Measurements from ENCODE around the gene WDR55. TPM values are rescaled to one million over a fixed set of nuclear protein-coding genes. Genes with fewer than 3 reads are reported as not detected.
A peak's percentile ranks its signal among the peaks of the same experiment; 100 is the strongest.

Gene WDR55
- total and polyA plus RNA-seq, 2 of the 13 experiments (the other 11 are each of a cell fraction or from before 2014, with no cell fraction given): 17.7 to 18.2 TPM

DNA sequence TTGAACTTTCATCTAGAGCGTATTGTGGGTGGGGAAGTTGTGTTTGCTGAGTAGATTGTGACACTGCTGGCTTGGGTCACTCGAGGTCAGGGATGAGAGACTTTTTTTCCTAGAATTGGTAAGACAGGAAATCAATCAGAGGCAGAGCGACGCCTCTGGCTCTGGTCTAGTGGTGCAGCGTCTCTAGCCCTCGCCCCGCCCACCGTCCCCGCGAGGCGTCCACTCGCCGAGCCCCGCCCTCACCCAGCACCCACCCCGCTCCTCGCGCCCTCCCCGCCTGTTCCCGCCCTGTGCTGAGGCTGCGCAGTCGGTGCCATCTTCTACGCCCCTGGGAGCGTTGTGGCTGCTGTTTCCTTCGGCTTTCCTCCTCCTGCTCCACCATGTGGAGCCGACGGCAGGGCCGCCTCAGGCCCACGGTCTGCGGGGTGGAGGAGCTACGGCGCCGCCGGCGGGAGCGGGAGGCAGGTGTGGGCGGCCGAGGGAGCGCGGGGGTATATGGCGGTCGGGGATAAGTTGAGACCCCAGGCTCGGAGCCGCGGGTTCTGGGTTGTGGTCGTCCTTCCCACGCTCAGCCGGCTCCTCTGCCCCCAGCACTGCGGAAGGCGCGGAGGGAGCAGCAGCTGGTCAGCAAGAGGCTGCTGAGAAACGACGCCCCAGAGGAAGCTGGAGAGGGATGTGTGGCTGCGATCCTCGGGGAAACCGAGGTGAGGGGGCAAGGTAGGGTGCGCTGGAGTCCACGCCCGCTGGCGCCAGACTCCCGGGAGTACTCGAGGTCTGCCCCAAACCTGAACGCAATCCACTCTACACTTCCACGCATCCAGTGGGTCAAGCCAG lies 25.3 kb upstream of the WDR55 start, which contains the start of gene TMCO6 (continued):
- TF ChIP-seq, protein P1, sequence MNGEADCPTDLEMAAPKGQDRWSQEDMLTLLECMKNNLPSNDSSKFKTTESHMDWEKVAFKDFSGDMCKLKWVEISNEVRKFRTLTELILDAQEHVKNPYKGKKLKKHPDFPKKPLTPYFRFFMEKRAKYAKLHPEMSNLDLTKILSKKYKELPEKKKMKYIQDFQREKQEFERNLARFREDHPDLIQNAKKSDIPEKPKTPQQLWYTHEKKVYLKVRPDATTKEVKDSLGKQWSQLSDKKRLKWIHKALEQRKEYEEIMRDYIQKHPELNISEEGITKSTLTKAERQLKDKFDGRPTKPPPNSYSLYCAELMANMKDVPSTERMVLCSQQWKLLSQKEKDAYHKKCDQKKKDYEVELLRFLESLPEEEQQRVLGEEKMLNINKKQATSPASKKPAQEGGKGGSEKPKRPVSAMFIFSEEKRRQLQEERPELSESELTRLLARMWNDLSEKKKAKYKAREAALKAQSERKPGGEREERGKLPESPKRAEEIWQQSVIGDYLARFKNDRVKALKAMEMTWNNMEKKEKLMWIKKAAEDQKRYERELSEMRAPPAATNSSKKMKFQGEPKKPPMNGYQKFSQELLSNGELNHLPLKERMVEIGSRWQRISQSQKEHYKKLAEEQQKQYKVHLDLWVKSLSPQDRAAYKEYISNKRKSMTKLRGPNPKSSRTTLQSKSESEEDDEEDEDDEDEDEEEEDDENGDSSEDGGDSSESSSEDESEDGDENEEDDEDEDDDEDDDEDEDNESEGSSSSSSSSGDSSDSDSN (CRISPR knock-in tag; IDR thresholded peaks at IDR 0.05): peak; percentile 64
- no peak for TF ChIP-seq ZNF530 (CRISPR knock-in tag; IDR thresholded peaks at IDR 0.05; ENCODE audit: low read depth)
- TF ChIP-seq ZNF552 (CRISPR knock-in tag; IDR thresholded peaks at IDR 0.05; ENCODE audit: borderline replicate concordance): peak; percentile 73; the same call in 1 of the 2 replicates
- TF ChIP-seq ZBTB1 (CRISPR knock-in tag; IDR thresholded peaks at IDR 0.05; ENCODE audit: borderline replicate concordance): no peak; the same call in 1 of the 2 replicates
- no peak for TF ChIP-seq ZNF780A (CRISPR knock-in tag; IDR thresholded peaks at IDR 0.05)
- TF ChIP-seq NFKB2 (CRISPR knock-in tag; IDR thresholded peaks at IDR 0.05; ENCODE audit: borderline replicate concordance): peak; percentile 96
- TF ChIP-seq IRX3 (CRISPR knock-in tag; IDR thresholded peaks at IDR 0.05; ENCODE audit: borderline replicate concordance, low read depth): no peak
- peak; percentile 82 for TF ChIP-seq SPEN (CRISPR knock-in tag; IDR thresholded peaks at IDR 0.05; ENCODE audit: low read depth)
- TF ChIP-seq ZNF776 (CRISPR knock-in tag; IDR thresholded peaks at IDR 0.05): peak; percentile 68
- peak; percentile 84 for TF ChIP-seq ZNF331 (CRISPR knock-in tag; IDR thresholded peaks at IDR 0.05)
- TF ChIP-seq ZNF614 (CRISPR knock-in tag; IDR thresholded peaks at IDR 0.05; ENCODE audit: borderline replicate concordance): peak; percentile 86; the same call in 1 of the 2 replicates
- TF ChIP-seq, protein P2, sequence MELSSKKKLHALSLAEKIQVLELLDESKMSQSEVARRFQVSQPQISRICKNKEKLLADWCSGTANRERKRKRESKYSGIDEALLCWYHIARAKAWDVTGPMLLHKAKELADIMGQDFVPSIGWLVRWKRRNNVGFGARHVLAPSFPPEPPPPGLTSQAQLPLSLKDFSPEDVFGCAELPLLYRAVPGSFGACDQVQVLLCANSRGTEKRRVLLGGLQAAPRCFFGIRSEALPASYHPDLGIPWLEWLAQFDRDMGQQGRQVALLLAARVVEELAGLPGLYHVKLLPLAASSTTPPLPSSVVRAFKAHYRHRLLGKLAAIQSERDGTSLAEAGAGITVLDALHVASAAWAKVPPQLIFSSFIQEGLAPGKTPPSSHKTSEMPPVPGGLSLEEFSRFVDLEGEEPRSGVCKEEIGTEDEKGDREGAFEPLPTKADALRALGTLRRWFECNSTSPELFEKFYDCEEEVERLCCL (CRISPR knock-in tag; IDR thresholded peaks at IDR 0.05; ENCODE audit: borderline replicate concordance): peak; percentile 92; the same call in 1 of the 2 replicates
- TF ChIP-seq JUN (CRISPR knock-in tag; IDR thresholded peaks at IDR 0.05): no peak; the same call in 1 of the 2 replicates
- TF ChIP-seq NCOR1 (IDR thresholded peaks at IDR 0.05; ENCODE audit: borderline replicate concordance, low read length): peak; percentile 94
- TF ChIP-seq KLF9 (CRISPR knock-in tag; IDR thresholded peaks at IDR 0.05; ENCODE audit: low read depth): peak; percentile 80; the same call in 1 of the 2 replicates
- no peak for TF ChIP-seq XRCC5 (optimal IDR thresholded peaks at IDR 0.05; ENCODE audit: low read length)
- TF ChIP-seq ZNF556 (CRISPR knock-in tag; IDR thresholded peaks at IDR 0.05; ENCODE audit: borderline replicate concordance): peak; percentile 90
- no peak; the same call in 1 of the 2 replicates for TF ChIP-seq RNF2 (conservative IDR thresholded peaks at IDR 0.05; ENCODE audit: low read depth)
- TF ChIP-seq XBP1 (CRISPR knock-in tag; IDR thresholded peaks at IDR 0.05): no peak
- TF ChIP-seq, protein P3, sequence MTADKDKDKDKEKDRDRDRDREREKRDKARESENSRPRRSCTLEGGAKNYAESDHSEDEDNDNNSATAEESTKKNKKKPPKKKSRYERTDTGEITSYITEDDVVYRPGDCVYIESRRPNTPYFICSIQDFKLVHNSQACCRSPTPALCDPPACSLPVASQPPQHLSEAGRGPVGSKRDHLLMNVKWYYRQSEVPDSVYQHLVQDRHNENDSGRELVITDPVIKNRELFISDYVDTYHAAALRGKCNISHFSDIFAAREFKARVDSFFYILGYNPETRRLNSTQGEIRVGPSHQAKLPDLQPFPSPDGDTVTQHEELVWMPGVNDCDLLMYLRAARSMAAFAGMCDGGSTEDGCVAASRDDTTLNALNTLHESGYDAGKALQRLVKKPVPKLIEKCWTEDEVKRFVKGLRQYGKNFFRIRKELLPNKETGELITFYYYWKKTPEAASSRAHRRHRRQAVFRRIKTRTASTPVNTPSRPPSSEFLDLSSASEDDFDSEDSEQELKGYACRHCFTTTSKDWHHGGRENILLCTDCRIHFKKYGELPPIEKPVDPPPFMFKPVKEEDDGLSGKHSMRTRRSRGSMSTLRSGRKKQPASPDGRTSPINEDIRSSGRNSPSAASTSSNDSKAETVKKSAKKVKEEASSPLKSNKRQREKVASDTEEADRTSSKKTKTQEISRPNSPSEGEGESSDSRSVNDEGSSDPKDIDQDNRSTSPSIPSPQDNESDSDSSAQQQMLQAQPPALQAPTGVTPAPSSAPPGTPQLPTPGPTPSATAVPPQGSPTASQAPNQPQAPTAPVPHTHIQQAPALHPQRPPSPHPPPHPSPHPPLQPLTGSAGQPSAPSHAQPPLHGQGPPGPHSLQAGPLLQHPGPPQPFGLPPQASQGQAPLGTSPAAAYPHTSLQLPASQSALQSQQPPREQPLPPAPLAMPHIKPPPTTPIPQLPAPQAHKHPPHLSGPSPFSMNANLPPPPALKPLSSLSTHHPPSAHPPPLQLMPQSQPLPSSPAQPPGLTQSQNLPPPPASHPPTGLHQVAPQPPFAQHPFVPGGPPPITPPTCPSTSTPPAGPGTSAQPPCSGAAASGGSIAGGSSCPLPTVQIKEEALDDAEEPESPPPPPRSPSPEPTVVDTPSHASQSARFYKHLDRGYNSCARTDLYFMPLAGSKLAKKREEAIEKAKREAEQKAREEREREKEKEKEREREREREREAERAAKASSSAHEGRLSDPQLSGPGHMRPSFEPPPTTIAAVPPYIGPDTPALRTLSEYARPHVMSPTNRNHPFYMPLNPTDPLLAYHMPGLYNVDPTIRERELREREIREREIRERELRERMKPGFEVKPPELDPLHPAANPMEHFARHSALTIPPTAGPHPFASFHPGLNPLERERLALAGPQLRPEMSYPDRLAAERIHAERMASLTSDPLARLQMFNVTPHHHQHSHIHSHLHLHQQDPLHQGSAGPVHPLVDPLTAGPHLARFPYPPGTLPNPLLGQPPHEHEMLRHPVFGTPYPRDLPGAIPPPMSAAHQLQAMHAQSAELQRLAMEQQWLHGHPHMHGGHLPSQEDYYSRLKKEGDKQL (CRISPR knock-in tag; IDR thresholded peaks at IDR 0.05; ENCODE audit: low read depth): peak; percentile 61; the same call in 1 of the 2 replicates
- peak; percentile 77 for TF ChIP-seq HMG20A (CRISPR knock-in tag; IDR thresholded peaks at IDR 0.05; ENCODE audit: borderline replicate concordance)

Measured in HepG2 (cell line).